ENCODE data around the gene HEATR1. TPM values are rescaled to one million over a fixed set of nuclear protein-coding genes. Genes with fewer than 3 reads are reported as not detected.
"Not testable (repeated sequence)": the region's sequence is repeated elsewhere in the genome, so short reads cannot be mapped to it uniquely, and the experiment has no call there.

Gene HEATR1
- polyA plus RNA-seq (ENCODE audit: insufficient read length in 4 of 4), result 10 to 100 TPM; 26.2 to 29.8 (median 26.8) TPM

- DNase-seq (ENCODE audit: low read depth in 4 of 4, low spot score in 3 of 4), result peak; percentile 83 to 92 (median 89)
Measured at GRCh38 chr1:236603991-236604904, at the start of gene HEATR1. Gene HEATR1, minus strand, starts transcription at chr1:236604516. Its CDS starts 421 bp downstream, at chr1:236604095.

- no peak for DNase-seq (ENCODE audit: low read depth in 4 of 4, low spot score in 3 of 4)
Measured at GRCh38 chr1:236645016-236645680, 40.8 kb upstream of the HEATR1 start.

GRCh38 chr1:236642763-236643162, 38.4 kb upstream of the HEATR1 start:
- no peak for DNase-seq (ENCODE audit: low read depth in 4 of 4, low spot score in 3 of 4)

- no peak for DNase-seq (ENCODE audit: low read depth in 4 of 4, low spot score in 3 of 4)
Measured at GRCh38 chr1:236639686-236640085, 35.4 kb upstream of the HEATR1 start.

GRCh38 chr1:236638945-236639344, 34.6 kb upstream of the HEATR1 start:
- DNase-seq (ENCODE audit: low read depth in 4 of 4, low spot score in 3 of 4), result no peak

GRCh38 chr1:236636017-236636416, 31.7 kb upstream of the HEATR1 start:
- no peak for DNase-seq (ENCODE audit: low read depth in 4 of 4, low spot score in 3 of 4)

- no peak for DNase-seq (ENCODE audit: low read depth in 4 of 4, low spot score in 3 of 4)
Measured at GRCh38 chr1:236627727-236628408, 23.6 kb upstream of the HEATR1 start.

GRCh38 chr1:236623371-236624166, 19.3 kb upstream of the HEATR1 start:
- DNase-seq (ENCODE audit: low read depth in 4 of 4, low spot score in 3 of 4), result no peak

- no peak for DNase-seq (ENCODE audit: low read depth in 4 of 4, low spot score in 3 of 4)
Measured at GRCh38 chr1:236622407-236622806, 18.1 kb upstream of the HEATR1 start.

GRCh38 chr1:236619398-236619797, 15.1 kb upstream of the HEATR1 start:
- DNase-seq (ENCODE audit: low read depth in 4 of 4, low spot score in 3 of 4), result no peak

GRCh38 chr1:236618507-236618906, 14.2 kb upstream of the HEATR1 start:
- no peak for DNase-seq (ENCODE audit: low read depth in 4 of 4, low spot score in 3 of 4)

GRCh38 chr1:236615399-236616148, 11.3 kb upstream of the HEATR1 start:
- no peak for DNase-seq (ENCODE audit: low read depth in 4 of 4, low spot score in 3 of 4)

GRCh38 chr1:236612349-236612748, 8.0 kb upstream of the HEATR1 start:
- DNase-seq (ENCODE audit: low read depth in 4 of 4, low spot score in 3 of 4), result no peak

- peak; percentile 5 to 20 (median 8) for DNase-seq (ENCODE audit: low read depth in 4 of 4, low spot score in 3 of 4)
Measured at GRCh38 chr1:236608930-236609726, 4.8 kb upstream of the HEATR1 start.

- DNase-seq (ENCODE audit: low read depth in 4 of 4, low spot score in 3 of 4), result not testable (repeated sequence)
Measured at GRCh38 chr1:236607597-236607996, 3.3 kb upstream of the HEATR1 start.

GRCh38 chr1:236604905-236605806, 840 bp upstream of the HEATR1 start:
- DNase-seq (ENCODE audit: low read depth in 4 of 4, low spot score in 3 of 4), result no peak

GRCh38 chr1:236602171-236602570, 2.1 kb downstream of the HEATR1 start:
- DNase-seq (ENCODE audit: low read depth in 4 of 4, low spot score in 3 of 4), result no peak

Data from right renal pelvis (tissue), 4 donors.